ENCODE data around the gene FOXRED1. TPM values are rescaled to one million over a fixed set of nuclear protein-coding genes. Genes with fewer than 3 reads are reported as not detected.

Gene FOXRED1
- total RNA-seq, 2 donors from 2014 or later, result 50.7 to 55.8 TPM

- H3K27me3 Mint-ChIP-seq (ENCODE audit: insufficient read depth), result no peaks in the 10 kb centered on the region
Measured at GRCh38 chr11:126322996-126323395, 54.0 kb downstream of the FOXRED1 start.

GRCh38 chr11:126327281-126328000 lies 58.5 kb downstream of the FOXRED1 start:
- Histone ChIP-seq H3K27ac (ENCODE audit: low read depth, low read length) (no peak overlapping the region), H3K27me3 (ENCODE audit: control insufficient read depth, insufficient read depth, low read length, poor library complexity, severe bottlenecking) (no peaks in the 10 kb centered on the region), H3K4me3 (ENCODE audit: low read length) (no peak overlapping the region), H3K4me1 (ENCODE audit: control insufficient read depth, insufficient read depth, low read length) (no peaks in the 10 kb centered on the region), H3K9me3 (ENCODE audit: control insufficient read depth, low read length) (no peaks in the 10 kb centered on the region), H3K9ac (ENCODE audit: extremely low read depth, low read length, poor library complexity, severe bottlenecking) (no peak overlapping the region), H3K36me3 (ENCODE audit: control insufficient read depth, insufficient read depth, low read length) (no peaks in the 10 kb centered on the region)
- WGBS, 2 experiments (ENCODE audit: insufficient coverage in 1 of 2, insufficient read length in 1 of 2), result 93 to 94% methylated on average over 16 to 17 of the region's 17 CpGs
- no peak overlapping the region for H3K4me3 Mint-ChIP-seq
- no peaks in the 10 kb centered on the region for H3K9me3 Mint-ChIP-seq
- H3K27me3 Mint-ChIP-seq (ENCODE audit: insufficient read depth), result no peaks in the 10 kb centered on the region
- H3K27ac Mint-ChIP-seq, result no peak overlapping the region
- H3K36me3 Mint-ChIP-seq (ENCODE audit: low read depth), result peaks cover 14% of the 10 kb centered on the region
- H3K4me1 Mint-ChIP-seq, result peaks cover 3% of the 10 kb centered on the region
- no peak for TF ChIP-seq CTCF (conservative IDR thresholded peaks at IDR 0.05)
- DNase-seq, result no peak

More at GRCh38 chr11:126322996-126323395, 54.0 kb downstream of the FOXRED1 start:
- no peak overlapping the region for H3K27ac ChIP-seq (ENCODE audit: low read depth, low read length)
- TF ChIP-seq CTCF (conservative IDR thresholded peaks at IDR 0.05), result no peak
- no peak overlapping the region for H3K4me3 ChIP-seq (ENCODE audit: low read length)
- no peaks in the 10 kb centered on the region for H3K4me1 ChIP-seq (ENCODE audit: control insufficient read depth, insufficient read depth, low read length)
- no peaks in the 10 kb centered on the region for H3K9me3 Mint-ChIP-seq
- no peak overlapping the region for H3K27ac Mint-ChIP-seq
- H3K36me3 ChIP-seq (ENCODE audit: control insufficient read depth, insufficient read depth, low read length), result no peaks in the 10 kb centered on the region
- WGBS, 2 experiments (ENCODE audit: insufficient coverage in 1 of 2, insufficient read length in 1 of 2), result 96 to 100% methylated on average over 1 to 3 of the region's 3 CpGs
- DNase-seq, result no peak
- H3K9me3 ChIP-seq (ENCODE audit: control insufficient read depth, low read length), result no peaks in the 10 kb centered on the region
- H3K4me1 Mint-ChIP-seq, result peaks cover 3% of the 10 kb centered on the region
- H3K36me3 Mint-ChIP-seq (ENCODE audit: low read depth), result peaks cover 7% of the 10 kb centered on the region
- no peak overlapping the region for H3K4me3 Mint-ChIP-seq
- H3K27me3 ChIP-seq (ENCODE audit: control insufficient read depth, insufficient read depth, low read length, poor library complexity, severe bottlenecking), result no peaks in the 10 kb centered on the region
- no peak overlapping the region for H3K9ac ChIP-seq (ENCODE audit: extremely low read depth, low read length, poor library complexity, severe bottlenecking)

Other genes starting within 250 kb of the FOXRED1 start
- 10 to 100 TPM; 19.2 to 24.5 TPM for gene CDON, start 206.3 kb upstream of the FOXRED1 start, total RNA-seq
- gene RPUSD4, start 57.5 kb upstream of the FOXRED1 start, total RNA-seq, result 10 to 100 TPM; 36.8 to 37.7 TPM
- 10 to 100 TPM; 40.1 to 40.8 TPM for gene FAM118B, start 57.4 kb upstream of the FOXRED1 start, total RNA-seq
- 10 to 100 TPM; 68.4 to 79.2 TPM for gene SRPRA, start 259 bp upstream of the FOXRED1 start, total RNA-seq
- 10 to 100 TPM in 1 of 2 donors, 1 to 10 TPM in 1; 9.2 to 11.4 TPM for gene TIRAP, start 13.9 kb downstream of the FOXRED1 start, total RNA-seq
- 10 to 100 TPM; 19.0 to 22.6 TPM for gene DCPS, start 34.9 kb downstream of the FOXRED1 start, total RNA-seq
- gene ST3GAL4, start 86.5 kb downstream of the FOXRED1 start, total RNA-seq, result 10 to 100 TPM; 16.5 to 21.5 TPM

All from endodermal cell (in vitro differentiated cells).